Fibroblast of skin of abdomen (primary cell): ENCODE data around the gene CKLF. TPM values are rescaled to one million over a fixed set of nuclear protein-coding genes. Genes with fewer than 3 reads are reported as not detected.
A peak's percentile ranks its signal among the peaks of the same experiment; 100 is the strongest.
"Not testable (repeated sequence)": the region's sequence is repeated elsewhere in the genome, so short reads cannot be mapped to it uniquely, and the experiment has no call there.

Experiments used
- DNase-seq: peaks from one replicate; pipeline ENCODE4 v3.0.0-alpha.2; 2013
- polyA plus RNA-seq, 2 experiments: library from polyadenylated mRNA; unstranded; fragments of 120-200 nt; gene quantifications; one replicate each; pipeline ENCODE4 v1.2.1, GENCODE V29; 2013; ENCODE audit not compliant: insufficient read length in 2 of 2

CKLF gene
- 45.2 TPM for polyA plus RNA-seq (2013, experiment 1 of 2; ENCODE audit: insufficient read length)
- polyA plus RNA-seq (2013, experiment 2 of 2; ENCODE audit: insufficient read length): 41.3 TPM

- peak; percentile 88 for DNase-seq
Observed at GRCh38 chr16:66552286-66553177, at the start of gene CKLF. Gene CKLF (plus strand): TSS chr16:66552576. CDS start chr16:66552716, 140 bp downstream.

- no peak for DNase-seq
Observed at GRCh38 chr16:66503030-66503429, 49.3 kb upstream of the CKLF start.

GRCh38 chr16:66503612-66504011 is 48.8 kb upstream of the CKLF start:
- no peak for DNase-seq

- no peak for DNase-seq
Observed at GRCh38 chr16:66507731-66508239, 44.6 kb upstream of the CKLF start.

- DNase-seq: no peak
Observed at GRCh38 chr16:66508248-66508913, 44.0 kb upstream of the CKLF start.

- no peak for DNase-seq
Observed at GRCh38 chr16:66508914-66509496, 43.4 kb upstream of the CKLF start.

GRCh38 chr16:66509576-66509975 is 42.8 kb upstream of the CKLF start:
- no peak for DNase-seq

GRCh38 chr16:66510298-66510697 is 42.1 kb upstream of the CKLF start:
- no peak for DNase-seq

- DNase-seq: no peak
Observed at GRCh38 chr16:66510711-66511601, 41.4 kb upstream of the CKLF start.

GRCh38 chr16:66511602-66512271 is 40.6 kb upstream of the CKLF start:
- DNase-seq: peak; percentile 74

- DNase-seq: no peak
Observed at GRCh38 chr16:66512272-66513110, 39.9 kb upstream of the CKLF start.

GRCh38 chr16:66513111-66513723 is 39.2 kb upstream of the CKLF start:
- DNase-seq: no peak

GRCh38 chr16:66514391-66514790 is 38.0 kb upstream of the CKLF start:
- DNase-seq: not testable (repeated sequence)

- DNase-seq: not testable (repeated sequence)
Observed at GRCh38 chr16:66514980-66515595, 37.3 kb upstream of the CKLF start.

GRCh38 chr16:66515596-66516508 is 36.5 kb upstream of the CKLF start:
- DNase-seq: peak; percentile 44

GRCh38 chr16:66516509-66516807 is 35.9 kb upstream of the CKLF start:
- DNase-seq: no peak

- peak; percentile 95 for DNase-seq
Observed at GRCh38 chr16:66516808-66517585, 35.4 kb upstream of the CKLF start.
